HG03354 (cell line): ENCODE measurements around the gene NOBOX.
"Not testable (repeated sequence)": the region's sequence is repeated elsewhere in the genome, so short reads cannot be mapped to it uniquely, and the experiment has no call there.

Experiments
- ATAC-seq: cut with Tn5 transposase; IDR thresholded peaks from one replicate; pipeline ENCODE4 v1.9.1; 2021; ENCODE audit warnings: mild to moderate bottlenecking; ENCODE audit not compliant: unreplicated experiment, poor library complexity, severe bottlenecking

NOBOX gene

DNA sequence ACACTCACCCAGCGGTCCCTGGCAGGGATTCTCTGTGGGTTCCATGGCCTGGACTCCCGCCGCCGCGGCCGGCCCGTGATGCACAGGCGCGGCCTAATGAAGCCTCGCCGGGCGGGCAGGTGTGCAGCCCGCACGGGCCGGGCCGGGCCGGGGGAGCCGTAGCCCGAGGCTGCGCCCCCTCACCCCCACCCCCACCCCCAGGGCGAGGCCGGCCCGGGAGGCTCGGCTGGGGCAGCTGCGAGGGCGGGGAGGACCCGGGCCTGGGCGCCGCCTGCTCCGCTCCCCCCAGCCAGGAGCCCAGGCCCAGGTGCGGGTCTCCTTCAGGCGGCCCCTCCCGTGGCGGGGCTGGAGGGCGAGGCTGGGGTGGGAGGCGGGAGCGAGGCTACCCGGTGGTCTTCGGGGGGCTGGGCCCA, at the start of gene NOBOX:
Gene NOBOX, minus strand, starts transcription at position 45 of the 413 bp plus-strand sequence.
- ATAC-seq: no peak

DNA sequence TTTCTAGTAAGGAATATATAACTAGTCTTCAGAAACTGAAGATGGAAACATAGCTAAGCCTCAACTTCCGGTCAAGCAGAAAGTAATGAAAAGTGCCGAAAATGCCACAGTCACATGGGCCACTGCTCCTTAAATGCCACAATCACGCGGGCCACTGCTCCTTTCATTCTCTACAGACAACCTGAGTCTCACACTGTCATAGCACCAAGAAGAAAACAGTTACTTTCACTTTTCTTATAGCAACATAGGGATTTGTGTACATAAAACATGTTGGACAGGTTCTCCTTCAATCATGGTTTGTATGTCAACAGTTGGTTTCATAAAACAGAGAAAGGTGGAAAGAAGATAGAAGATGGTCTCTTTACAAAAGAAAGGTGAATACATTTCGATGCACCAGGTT, 48.6 kb upstream of the NOBOX start:
- ATAC-seq: peak; percentile 75

DNA sequence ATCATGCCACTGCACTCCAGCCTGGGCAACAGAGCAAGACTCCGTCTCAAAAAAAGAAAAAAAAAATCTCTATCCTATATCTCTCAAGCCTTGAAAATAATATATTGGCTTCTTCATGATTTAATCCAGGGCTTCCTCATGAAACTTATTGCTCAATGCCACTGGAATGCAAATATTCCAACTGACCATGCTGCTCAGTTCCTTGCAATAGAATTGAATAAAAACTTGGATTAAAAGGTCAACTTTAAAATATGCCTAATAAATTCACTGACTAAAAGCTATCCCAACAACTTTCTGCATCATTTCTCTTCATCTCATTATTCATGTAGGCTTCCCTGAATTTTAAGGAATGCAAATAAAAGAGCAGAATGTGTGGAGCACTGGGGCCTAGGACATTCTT, 42.1 kb upstream of the NOBOX start:
- no peak for ATAC-seq

DNA sequence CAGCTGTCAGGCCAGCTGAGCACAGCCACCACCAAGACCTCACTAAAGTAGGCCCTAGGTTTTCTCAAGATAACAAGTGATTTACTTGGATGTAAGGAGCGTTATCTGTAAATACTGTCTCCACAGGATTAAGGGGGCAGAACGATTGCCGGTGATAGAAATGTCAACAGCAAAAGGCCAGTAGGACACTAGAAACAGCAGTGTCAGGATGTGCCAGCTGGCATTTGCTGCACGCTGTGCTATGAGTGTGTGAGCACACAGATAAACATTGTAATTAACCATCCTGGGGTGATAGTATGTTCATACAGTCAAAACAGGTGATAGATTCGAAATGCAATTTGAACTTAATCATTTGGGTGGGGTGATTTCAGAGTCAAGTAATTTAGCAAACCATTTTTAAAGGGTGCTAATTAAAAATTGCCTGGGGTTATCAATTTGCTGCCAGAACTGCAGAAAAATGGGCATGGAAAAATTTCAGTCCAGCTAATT, 36.3 kb upstream of the NOBOX start:
- ATAC-seq: no peak

DNA sequence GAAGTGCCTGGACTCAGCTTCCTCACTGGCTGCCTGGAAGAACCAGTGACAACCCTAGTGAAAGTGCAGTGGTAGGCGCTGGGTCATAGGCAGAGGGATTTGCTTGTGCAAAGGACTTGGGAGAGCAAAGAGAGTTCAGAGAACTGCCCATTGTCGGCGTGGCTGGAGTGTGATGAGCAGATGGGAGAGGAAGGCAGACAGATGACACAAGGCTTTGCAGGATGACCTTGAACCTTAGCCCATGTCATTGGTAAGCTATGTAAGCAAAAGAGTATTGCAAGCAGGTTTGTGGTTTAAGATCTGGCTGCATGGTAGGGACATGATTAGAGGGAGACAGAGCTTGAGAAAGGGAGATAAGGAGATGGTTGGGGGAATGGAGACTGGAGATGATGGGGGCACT, 35.3 kb upstream of the NOBOX start:
- ATAC-seq: no peak

DNA sequence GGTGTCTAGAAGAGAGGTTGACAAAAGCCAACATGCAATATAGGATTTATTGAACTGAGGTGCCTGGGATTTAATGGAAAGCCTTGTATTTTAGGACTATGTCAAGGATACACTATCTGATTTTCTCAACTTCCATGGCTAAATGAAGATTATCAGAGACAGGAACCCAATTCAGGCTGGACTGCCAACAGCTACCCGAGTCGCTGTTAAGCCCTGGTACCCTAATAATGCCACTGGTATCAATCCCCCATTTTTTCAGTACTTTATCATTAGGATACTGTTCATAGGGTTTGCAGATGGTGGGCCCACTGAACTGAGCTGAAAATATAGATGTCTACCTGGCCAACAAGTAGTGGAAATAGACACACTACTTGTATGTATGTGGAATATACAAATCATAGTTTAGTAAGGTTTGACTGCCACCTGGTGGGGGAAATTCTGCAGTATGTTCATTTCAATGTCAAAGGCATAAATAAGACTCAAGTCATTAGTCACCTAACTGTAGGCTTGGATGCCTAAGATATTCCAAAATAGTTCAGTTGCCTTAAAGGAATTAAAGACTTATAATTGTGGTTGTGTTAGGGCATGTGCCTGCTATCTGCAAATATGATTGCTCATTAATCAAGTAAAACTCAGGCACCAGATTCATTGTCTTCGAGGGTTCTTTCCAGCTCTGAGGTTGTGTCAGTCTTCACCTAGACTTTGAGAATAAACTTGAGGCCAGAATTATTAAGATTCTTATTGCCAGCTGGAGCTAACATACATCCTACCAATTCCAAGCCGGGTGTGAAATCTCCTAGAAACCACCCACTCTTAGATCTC, 34.1 kb upstream of the NOBOX start:
- ATAC-seq: peak; percentile 78

DNA sequence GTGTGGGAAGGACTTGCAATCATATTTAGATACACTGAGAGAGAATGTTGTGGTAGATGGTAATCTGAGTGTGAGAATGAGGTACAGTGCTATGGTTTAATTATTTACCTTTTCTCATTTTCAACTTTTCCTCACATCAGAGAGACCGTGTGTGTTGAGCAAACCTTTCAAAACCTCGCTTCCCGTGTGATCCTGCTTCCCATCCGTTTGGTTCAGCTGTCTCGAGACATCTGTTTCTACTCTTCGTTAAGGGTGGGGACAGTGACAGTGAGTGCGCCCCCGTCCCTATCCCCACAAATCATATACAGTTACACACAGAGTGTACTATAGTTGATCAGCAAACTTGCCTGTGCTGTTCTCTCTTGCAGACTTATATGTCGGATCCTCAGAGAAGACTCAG, 33.0 kb upstream of the NOBOX start:
- ATAC-seq: no peak

DNA sequence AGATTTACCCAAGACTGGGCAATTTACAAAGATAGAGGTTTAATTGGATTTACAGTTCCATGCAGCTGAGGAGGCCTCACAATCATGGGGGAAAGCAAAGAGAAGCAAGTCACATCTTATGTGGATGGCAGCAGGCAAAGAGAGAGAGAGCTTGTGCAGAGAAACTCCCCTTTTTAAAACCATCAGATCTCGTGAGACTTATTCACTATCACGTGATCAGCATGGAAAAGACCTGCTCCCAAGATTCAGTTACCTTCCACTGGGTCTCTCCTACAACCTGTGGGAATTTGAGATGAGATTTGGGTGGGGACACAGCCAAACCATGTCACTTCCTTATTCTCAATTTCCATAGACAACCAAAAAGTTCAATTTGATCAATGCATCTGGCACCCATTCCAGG, 24.9 kb upstream of the NOBOX start:
- ATAC-seq: no peak

DNA sequence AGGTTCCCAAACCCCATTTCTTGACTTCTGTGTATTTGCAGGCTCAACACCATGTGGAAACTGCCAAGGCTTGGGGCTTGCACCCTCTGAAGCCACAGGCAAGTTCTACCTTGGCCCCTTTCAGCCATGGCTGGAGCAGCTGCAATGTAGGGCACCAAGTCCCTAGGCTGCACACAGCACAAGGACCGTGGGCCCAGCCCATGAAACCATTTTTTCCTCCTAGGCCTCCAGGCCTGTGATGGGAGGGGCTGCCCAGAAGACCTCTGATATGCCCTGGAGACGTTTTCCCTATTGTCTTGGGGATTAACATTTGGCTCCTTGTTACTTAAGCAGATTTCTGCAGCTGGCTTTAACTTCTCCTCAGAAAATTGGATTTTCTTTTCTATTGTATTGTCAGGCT, 24.0 kb upstream of the NOBOX start:
- ATAC-seq: not testable (repeated sequence)

DNA sequence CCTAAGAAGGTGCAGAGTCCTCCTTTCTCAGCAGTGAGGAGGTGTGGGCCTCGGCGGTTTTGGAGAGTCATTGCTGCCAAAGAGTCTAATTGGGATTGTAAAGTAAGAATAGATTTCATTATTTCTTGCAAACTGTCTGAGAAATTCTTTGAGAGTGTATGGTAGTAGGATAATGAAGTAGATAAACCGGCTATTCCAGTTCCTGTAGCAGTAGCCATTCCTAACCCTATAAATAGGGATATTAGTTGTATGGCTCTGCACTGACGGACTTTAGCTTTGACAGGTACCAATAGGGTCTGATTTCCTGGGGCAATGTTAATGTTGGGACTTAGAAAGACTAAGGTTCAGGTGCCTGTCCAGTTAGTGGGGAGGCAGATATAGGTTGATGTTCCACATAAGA, 15.4 kb upstream of the NOBOX start:
- ATAC-seq: not testable (repeated sequence)

DNA sequence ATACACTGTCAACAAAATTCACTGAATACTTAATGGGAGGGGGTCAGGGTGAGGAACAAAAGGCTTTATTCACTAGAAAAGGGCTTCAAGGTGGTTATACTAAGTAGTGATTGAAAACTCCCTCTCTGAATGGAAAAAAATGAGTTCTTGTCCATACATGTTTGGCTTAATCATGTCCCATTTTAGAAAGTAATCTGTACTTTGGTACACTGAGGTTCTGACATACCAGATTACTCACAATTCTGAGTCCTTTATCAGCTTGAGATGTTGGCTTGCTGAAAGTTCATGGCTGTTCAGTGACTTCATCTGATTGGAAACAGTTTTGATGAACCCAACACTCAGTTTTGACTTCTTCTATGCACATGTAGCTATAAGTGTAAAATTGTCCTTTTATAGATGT, 12.8 kb upstream of the NOBOX start:
- ATAC-seq: no peak

DNA sequence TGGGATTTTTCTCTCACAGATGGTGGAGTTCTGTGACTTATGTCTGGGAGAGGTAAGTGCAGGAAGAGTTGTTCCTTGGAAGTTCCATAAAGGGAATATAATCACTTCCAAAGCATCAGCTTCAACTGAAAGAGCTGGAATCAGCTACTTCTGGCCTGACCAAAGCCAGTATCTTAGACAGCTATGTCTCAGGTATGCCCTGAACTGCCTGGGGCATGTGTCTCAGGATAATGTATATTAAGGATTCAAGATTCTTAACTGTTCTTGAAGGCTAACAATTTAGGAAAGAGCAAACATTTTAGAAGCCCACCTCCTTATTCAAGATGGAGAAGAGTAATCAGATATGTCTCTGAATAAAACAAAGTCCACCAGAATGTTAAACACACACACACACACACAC, 12.4 kb upstream of the NOBOX start:
- ATAC-seq: no peak

DNA sequence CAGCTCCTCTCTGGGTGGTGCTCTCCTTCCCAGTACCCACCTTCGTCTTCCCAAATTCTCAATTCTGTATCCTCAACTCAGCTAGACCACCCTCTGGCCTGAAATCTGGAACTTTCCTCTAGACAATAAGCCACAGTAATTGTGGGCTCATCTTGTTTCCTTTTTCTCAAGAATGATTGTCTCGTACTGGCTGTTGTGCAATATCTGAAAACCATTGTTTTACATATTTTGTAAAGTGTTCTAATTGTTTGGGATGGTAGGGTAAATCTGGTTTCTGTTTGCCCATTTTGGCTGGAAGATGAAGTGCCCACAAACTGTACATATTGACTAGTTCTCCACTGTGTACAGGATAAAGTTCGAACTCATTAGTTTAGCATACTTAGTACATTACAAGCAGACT, 11.3 kb upstream of the NOBOX start:
- no peak for ATAC-seq

DNA sequence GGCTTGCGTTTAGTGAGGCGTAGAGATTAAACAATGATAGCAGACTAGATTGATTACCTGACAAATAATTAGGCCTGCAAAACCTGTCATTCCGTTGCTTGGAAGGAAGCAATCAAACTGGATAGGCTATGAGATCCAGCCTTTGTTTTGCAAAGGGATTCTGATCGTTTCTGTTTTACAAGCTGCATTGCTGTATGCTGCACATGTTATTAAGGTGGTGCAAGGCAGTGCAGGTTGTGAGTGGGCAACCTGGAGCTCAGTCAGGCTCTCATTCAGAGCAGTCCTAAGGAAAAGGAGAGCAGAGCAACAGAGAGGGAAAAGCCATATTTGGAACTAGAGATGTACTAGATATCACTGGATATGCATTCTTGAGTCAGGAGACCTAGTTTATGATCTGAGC, 6.9 kb upstream of the NOBOX start:
- no peak for ATAC-seq

DNA sequence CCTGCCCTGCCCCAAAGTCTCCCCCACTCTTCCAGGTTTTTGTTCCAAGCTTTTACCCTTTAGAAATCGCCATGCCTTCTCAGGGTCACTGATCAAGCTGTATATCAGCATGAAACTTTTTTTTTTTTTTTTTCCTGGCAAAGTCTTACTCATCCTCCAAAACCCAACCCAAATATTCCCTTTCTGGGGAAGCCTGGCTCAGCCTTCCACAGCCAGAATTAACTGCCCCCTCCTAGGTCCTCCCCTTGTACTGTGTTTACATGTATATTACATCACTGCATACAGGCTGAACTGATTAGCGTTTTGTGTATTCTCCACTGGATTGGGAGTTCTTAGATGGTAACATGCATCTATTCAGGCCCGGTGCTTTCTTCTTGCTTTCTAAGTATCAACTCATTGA, 4.6 kb upstream of the NOBOX start:
- no peak for ATAC-seq

DNA sequence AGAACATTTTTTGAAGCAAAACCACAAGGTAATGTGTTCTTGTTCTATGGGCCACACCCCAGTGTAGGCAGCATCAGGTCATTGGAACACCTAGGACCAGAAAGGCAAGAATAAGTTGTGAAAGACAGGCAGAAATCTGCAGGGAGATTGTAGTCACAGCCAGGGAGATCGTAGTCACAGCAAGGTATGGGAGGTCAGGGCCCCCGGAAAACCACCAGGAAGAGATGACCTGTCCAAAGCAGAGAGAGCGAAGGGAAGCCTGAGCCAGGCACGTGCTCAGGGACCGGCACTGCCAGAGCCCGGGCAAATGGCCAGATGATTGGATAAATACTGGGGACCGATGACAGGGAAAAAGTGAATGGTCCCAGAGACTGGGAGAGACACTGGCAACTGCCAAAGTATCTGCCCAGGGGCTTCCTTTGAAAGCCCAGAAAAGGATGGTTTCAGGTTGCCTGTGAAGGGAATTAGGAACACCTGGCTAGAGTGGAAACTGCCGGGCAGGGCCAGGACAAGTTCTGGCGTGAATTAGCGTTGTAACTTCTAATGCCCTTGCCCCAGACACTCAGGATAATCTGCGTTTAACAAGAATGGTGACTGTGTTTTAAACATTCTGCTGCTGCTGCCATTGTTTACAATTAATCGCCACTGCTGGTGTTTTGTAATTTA, 3.9 kb upstream of the NOBOX start:
- no peak for ATAC-seq

DNA sequence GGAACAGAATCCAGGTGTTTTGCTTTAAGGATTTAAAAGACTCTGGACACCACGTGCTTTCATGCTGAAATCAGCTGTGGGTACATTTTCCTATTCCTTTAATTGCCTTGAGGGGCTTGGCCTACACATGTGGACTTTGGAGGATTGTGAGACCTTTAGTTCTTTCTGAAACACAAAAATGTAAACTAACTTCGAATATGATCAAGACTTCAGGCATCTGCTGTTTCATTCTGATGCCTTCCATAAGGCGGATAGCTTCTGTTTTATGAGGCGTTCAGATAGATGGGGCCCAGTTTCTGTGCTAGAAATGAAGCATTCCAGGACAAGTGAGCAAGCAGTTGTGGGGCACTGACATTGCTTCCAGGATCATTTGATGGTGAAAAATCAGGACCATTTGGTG, 1.5 kb upstream of the NOBOX start:
- no peak for ATAC-seq

DNA sequence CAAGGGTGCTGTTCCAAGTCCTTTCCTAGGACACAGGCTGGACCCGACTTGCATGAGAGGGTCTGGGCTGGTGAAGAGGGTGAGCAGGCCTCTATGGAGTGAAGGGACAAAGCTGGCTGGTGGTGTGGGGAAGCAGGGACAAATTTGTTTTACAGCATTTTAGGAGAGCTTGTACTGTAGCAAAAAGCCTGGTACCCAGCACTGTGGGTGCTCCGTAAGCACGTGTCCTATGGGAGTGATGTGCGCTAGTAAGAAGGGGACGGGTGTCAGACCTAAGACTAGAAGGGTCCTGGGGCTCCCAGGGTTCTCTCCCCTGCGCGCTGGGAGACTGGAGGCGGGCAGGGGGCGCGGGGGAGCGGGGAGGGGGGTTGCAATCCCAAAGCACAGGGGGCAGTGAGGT, 391 bp downstream of the NOBOX start:
- ATAC-seq: no peak

DNA sequence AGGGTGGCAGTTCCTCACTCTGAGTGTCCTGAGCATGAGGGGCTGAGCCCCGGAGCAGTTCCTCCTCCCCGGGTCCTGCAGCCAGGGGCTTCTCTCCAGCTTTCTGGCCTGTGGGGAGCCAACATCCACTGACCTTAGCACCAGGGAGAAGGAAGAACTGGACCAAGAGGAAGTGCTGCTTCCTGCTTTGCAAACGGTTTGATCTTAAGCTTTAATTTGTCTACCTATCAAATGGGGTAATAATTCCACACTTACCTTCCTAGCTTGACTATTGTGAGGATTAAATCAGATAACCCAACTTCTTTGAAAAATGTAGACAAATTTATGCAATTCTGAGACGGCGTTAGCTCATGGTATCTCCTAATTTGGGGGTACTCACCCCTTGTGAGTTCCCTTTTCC, 2.0 kb downstream of the NOBOX start:
- ATAC-seq: no peak

DNA sequence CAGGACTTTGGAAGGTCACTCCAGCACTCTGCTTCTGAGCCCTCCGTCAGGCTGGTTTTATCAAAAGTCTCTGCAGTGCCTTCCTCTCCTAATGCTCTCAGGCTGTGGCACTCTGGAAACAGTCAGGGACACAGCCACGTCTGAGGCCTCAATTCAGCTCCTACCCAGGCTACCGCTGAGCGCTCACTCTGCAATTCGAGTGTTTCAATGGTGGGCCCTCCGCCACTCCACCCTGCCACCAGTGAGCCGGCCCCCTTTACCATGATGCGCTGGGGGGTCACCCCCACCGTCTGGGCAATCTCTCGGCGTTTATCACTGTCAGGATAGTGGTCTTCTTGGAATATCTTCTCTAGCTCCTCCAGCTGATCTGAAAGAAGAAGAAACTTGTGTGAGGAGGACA, 3.5 kb downstream of the NOBOX start:
- ATAC-seq: no peak

DNA sequence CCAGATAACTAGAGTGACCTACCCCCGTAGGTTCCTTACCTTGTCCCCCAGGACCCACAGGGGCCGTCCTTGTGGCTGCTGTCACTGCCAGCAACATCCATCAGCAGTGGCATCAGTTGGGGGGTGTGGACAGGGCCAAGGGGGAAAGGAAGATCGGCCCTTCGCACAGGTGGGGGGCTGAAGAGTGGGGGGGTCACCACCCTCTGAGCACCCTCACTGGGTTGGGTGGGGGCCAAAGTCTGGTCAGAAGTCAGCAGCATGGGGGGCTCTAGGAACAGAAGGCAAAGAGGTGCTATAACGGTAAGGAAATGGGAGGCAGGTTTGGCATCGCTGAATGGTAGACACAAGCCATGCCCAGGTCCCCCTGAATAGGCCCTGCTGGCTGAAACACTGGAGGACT, 4.6 kb downstream of the NOBOX start:
- ATAC-seq: no peak
